ENCODE results near the gene BPTF.
"Not testable (repeated sequence)": the region's sequence is repeated elsewhere in the genome, so short reads cannot be mapped to it uniquely, and the experiment has no call there.

The BPTF gene, protein sequence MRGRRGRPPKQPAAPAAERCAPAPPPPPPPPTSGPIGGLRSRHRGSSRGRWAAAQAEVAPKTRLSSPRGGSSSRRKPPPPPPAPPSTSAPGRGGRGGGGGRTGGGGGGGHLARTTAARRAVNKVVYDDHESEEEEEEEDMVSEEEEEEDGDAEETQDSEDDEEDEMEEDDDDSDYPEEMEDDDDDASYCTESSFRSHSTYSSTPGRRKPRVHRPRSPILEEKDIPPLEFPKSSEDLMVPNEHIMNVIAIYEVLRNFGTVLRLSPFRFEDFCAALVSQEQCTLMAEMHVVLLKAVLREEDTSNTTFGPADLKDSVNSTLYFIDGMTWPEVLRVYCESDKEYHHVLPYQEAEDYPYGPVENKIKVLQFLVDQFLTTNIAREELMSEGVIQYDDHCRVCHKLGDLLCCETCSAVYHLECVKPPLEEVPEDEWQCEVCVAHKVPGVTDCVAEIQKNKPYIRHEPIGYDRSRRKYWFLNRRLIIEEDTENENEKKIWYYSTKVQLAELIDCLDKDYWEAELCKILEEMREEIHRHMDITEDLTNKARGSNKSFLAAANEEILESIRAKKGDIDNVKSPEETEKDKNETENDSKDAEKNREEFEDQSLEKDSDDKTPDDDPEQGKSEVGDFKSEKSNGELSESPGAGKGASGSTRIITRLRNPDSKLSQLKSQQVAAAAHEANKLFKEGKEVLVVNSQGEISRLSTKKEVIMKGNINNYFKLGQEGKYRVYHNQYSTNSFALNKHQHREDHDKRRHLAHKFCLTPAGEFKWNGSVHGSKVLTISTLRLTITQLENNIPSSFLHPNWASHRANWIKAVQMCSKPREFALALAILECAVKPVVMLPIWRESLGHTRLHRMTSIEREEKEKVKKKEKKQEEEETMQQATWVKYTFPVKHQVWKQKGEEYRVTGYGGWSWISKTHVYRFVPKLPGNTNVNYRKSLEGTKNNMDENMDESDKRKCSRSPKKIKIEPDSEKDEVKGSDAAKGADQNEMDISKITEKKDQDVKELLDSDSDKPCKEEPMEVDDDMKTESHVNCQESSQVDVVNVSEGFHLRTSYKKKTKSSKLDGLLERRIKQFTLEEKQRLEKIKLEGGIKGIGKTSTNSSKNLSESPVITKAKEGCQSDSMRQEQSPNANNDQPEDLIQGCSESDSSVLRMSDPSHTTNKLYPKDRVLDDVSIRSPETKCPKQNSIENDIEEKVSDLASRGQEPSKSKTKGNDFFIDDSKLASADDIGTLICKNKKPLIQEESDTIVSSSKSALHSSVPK (N-terminal part only)

DNA sequence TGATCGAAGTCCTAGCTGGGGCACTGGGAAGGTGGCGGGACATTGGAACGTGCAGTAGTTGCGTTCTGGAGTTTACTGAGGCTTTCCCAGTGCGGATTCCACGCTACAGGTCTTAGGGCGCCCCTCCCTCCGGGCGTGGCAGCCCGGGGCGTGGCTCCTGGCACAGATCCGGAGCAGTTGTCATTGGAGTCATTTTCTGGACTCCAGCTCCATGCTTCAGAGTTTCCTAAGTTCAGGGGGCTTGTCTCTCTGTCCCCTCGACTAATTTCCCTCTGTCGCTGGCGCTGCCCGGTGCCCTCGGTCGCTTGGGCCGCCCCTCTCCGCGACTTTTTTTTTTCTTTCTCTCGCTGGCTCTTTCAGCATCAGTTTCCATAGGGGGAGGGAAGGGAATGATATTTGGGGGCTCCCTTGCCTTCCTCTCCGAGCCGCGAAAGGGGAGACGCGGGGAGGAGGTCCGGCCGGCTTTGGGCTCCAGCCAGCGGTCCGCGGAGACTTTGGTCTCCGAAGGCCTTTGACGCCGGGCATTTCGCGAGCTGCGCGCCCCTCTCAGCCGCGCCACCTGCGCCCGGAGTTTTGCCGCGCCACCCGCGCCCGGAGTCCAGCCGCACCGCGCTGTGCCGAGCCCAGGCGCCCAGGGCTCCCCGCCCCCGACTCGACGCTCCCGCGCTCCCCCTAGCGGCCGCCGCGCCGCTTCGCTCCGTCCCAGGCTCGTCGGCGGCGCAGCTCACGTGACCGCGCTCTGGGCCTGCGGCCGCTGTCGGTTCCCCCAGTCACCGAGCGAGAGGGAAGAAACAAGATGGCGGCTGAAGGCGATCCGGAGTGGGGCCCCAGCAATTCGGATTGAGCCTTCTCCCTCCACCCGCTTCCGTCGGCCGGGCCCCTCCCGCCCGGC lies at the start of gene BPTF:
Gene BPTF, plus strand, starts transcription at position 769 of the 892 bp plus-strand sequence. CDS start 222 bp downstream, outside the sequence.
- DNase-seq (ENCODE audit: low read depth, low spot score) = no peak

DNA sequence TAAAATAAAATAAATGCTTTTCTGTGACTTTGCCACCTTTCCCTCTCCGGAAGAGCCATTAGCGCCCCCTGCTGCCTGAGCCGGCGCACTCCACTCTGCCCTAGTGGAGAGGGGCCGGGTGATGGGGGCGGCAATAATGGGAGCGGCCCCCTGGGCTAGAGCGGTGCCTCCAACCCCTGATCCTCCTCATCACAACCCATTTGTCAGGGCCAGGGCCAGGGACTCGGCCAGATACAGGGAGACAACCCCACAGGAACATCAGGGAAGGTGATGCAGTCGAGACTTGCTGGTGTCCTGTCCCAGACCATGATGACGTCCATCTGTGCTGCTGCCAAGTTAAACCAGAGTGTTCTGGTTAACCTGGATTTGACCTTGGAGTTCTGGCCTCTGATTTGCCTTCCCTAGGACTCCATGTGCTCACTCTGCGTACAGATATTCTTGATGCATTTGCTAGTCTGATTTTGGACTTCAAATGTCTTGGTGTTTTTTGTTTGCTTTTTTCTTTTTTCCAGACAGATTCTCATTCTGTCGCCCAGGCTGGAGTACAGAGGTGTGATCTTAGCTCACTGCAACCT lies 46.1 kb upstream of the BPTF start:
- DNase-seq (ENCODE audit: low read depth, low spot score) = no peak

DNA sequence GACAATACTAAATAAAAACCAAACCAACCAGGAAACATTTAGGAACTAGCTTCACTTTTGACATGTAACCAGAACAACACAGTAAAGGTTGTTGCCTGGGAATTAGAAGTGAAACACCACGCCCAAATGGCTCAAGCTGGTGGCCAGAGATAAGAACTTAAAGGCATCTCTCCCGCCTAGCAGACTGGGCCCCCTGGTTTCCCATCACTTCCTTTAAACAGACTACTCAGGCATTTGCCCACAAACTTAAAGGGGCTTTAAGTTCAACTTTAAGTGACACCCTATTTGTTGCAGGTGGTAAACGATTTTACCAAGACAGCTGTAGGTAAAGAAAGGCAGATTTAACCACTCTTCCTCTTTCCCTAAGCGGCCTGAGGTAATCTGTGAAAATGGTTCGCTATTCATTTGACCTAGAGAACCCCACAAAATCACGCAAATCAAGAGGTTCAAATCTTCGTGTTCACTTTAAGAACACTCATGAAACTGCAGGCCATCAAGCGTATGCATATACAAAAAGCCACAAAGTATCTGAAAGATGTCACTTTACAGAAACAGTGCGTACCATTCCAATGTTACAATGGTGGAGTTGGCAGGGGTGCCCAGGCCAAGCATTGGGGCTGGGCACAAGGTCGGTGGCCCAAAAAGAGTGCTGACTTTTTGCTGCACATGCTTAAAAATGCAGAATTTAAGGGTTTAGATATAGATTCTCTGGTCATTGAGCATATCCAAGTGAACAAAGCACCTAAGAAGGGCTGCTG lies 40.8 kb upstream of the BPTF start:
- no peak for DNase-seq (ENCODE audit: low read depth, low spot score)

DNA sequence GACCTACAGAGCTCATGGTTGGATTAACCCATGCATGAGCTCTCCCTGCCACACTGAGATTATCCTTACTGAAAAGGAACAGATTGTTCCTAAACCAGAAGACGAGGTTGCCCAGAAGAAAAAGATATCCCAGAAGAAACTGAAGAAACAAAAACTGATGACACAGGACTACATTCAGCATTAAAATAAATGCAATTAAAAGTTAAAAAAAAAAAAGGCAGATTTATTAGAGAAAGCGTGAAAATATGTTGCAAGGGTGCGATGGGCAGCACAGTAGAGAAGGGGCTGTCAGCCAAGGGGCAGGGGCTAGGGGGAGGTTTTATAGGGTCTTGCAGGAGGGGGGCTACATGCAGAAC lies 40.2 kb upstream of the BPTF start:
- DNase-seq (ENCODE audit: low read depth, low spot score) = no peak

DNA sequence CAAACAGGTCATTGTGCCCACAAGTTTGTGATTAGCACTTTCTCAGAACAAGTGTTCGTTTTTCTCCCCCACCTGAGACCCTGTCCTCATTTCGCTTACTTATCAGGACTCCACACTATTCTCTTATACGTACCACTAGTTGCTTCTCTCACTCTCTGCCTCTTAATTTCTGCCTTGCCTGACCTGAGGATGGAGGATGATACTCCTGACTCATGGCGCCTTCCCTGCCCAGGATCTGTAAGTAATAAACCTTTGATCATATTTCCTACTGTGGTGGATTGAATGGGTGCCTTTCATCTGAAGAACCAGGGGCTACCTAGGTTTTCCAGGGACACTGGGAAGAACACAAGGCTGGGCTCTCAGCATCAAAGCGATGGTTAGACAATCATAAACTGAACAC lies 39.8 kb upstream of the BPTF start:
- no peak for DNase-seq (ENCODE audit: low read depth, low spot score)

DNA sequence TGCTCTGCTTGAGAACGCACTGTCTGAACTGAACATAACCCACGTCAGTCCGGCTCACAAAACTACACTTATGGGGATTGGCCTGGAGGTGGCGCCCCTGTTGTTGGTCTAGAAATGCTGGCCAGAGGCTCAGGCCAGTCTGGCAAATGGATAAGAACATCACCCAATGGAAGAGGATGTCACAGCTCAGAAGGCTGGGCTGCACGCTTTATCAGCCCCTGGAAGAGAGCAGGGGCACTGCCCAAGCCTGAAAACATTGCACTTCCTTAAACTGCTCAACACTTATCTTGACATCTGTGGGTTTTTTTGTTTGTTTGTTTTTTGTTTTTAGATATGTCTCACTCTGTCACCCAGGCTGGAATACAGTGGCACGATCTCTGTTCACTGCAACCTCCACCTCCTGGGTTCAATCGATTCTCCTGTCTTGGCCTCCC lies 24.8 kb upstream of the BPTF start:
- DNase-seq (ENCODE audit: low read depth, low spot score) = peak; percentile 48

DNA sequence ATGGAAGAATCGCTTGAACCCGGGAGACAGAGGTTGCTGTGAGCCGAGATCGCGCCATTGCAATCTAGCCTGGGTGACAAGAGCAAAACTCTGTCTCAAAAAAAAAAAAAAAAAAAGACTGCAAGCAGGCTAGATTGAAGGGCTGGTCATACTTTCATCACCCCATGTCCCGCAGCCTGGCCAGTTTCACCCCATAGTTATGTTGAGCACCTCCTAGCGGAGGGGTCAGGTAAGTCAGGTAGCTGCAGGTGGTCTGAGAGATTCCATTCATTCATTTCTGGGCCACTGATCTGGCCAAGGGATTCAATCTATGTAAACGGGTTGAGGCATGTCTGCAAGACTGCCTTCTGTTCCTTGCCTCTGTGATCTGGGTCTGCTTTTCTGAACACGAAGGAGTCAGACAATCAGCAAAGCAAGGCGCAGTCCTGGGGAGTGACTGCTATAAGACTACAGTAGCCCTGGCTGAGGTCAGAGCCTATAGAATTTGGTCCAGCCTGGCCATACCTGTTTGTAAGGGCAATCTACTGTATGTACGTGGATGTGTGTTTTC lies 23.6 kb upstream of the BPTF start:
- DNase-seq (ENCODE audit: low read depth, low spot score) = no peak

DNA sequence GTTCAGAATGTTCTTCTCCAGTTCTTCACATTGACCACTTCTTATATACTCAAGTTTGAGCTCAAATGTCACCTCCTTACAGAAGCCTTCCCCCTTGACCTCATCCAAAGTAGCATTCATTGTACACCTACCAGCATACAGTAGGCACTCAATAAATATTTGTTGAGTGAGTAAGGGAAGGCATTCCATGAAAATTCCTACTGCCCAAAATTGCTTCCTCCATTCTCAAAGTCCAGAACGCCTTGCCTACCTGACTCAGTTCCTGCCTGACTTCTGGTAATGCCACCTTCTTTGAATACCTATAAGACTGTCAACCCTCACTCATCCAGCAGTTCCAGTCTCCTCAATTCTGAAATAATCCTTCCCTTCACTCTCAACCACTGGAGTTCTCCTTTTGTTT lies 14.8 kb upstream of the BPTF start:
- no peak for DNase-seq (ENCODE audit: low read depth, low spot score)

DNA sequence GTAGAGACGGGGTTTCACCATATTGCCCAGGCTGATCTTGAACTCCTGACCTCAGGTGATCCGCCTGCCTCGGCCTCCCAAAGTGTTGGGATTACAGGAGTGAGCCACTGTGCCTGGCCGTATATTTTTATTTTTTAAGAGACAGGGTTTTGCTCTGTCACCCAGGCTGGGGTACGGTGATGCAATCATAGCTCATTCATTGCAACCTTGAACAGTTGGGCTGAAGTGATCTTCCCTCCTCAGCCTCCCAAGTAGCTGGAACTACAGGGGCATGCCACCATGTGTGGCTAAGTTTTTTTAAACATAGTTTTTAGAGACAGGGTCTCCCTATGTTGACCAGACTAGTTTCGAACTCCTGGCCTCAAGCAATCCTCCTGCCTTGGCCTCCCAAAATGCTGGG lies 12.9 kb upstream of the BPTF start:
- not testable (repeated sequence) for DNase-seq (ENCODE audit: low read depth, low spot score)

DNA sequence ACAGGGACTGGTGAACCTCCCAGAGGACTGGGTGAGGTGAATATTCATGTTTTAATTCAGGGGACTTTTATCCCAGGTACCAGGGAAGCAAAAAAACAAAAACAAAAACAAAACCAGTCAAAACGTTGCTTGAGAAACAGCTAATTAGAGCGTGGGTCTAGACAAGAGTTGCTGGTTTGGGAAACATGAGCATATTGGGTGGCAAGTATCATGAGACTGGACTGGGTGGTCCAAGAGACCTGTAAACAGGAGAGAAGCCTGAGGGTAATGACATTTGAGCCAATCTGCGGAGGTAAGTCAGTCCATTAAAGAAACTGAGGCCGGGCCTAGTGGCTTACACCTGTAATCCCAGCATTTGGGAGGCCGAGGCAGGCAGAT lies 11.5 kb upstream of the BPTF start:
- DNase-seq (ENCODE audit: low read depth, low spot score) = no peak

DNA sequence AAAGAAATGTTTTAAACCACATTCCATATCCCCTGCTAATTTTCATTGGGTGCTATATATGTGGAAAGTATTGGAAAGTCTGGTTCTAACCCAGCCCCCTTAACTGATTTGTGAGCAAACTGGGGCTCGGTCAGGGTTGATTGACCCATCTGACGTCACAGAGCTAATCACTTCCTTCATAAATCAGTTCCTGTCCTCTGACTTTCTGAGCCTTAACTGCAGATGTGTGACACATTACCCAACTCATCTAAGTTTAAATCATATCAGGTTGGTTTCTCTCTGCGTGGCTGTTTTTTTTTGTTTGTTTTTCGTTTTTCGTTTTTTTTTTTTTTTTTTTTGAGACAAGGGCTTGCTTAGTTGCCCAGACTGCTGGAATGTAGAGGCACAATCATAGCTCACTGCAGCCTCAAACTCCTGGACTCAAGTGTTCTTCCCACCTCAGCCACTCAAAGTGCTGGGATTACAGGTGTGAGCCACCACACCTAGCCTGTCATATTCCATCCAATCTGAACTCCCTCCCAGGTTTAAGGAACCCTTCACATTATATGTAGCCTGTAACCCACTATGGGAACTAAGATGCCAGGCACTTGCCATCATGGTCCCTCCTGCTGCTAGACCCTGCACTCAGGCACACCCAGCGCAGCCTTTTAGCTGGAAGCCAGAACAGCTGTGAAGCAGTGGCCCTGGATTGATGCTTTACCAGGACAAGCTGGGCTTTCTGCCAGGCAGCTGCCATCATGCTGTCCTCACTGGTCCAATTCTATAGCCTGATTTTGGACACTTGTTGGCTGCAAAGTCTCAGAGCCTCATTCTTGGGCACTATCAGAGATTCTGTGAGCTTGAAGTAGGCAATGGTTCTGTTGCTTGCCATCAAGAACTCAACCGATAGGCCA lies 6.9 kb upstream of the BPTF start:
- no peak for DNase-seq (ENCODE audit: low read depth, low spot score)

DNA sequence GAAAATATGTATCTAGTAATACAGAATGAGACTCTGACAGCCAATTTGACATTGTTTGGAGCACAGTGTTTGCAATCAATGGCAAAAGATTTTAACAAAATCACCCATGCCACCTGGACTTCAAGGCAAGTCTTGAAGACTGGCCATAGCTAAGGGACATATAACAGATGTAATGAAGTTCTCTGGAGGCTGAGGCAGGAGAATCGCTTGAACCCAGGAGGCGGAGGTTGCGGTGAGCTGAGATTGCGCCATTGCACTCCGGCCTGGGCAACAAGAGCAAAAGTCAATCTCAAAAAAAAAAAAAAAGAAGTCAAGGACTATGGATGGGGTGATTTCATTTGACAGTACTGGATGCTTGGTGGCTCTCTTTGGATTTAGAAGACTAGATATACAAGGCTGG lies 5.6 kb upstream of the BPTF start:
- no peak for DNase-seq (ENCODE audit: low read depth, low spot score)

DNA sequence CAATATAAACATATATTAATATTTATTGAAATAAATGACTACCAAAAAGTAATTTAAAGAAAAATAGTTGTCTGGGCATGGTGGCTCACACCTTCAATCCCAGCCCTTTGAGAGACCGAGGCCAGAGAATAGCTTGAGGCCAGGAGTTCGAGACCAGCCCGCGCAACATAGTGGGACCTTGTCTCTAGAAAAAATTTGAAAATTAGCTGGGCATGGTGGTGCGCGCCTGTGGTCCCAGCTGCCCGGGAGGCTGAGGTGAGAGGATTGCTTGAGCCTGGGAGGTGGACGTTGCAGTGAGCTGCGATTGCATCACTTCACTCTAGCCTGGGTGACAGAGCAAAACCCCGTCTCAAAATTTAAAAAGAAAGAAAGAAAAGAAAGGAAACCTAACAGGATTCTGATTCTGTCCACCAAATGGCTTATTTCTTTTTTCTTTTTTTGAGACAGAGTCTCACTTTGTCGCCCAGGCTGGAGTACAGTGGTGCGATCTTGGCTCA lies 3.4 kb upstream of the BPTF start:
- no peak for DNase-seq (ENCODE audit: low read depth, low spot score)

DNA sequence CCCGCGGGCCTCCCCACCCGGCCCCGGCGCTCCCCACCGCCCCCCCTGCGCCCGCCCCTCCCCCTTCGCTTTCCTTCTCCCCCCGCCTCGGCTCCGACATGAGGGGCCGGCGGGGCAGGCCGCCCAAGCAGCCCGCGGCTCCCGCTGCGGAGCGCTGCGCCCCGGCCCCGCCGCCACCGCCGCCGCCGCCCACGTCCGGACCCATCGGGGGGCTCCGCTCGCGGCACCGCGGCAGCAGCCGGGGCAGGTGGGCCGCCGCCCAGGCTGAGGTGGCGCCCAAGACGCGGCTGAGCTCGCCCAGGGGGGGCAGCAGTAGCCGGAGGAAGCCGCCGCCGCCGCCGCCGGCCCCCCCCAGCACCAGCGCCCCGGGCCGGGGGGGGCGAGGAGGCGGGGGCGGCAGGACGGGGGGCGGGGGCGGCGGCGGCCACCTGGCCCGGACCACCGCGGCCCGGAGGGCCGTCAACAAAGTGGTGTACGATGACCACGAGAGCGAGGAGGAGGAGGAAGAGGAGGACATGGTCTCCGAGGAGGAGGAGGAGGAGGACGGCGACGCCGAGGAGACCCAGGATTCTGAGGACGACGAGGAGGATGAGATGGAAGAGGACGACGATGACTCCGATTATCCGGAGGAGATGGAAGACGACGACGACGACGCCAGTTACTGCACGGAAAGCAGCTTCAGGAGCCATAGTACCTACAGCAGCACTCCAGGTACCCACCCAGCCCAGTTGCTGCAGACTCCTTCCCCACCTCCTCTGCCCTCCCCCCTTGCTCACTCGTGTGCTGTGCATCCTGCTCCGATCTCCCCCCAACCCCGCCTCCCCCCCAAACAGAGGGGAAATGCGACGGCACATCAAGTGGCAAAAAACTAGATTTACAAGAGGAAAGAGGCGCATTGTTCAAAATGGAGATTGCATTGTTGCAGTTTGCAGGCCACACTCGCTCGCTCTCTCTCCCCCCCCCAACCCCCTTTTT lies 611 bp downstream of the BPTF start:
- DNase-seq (ENCODE audit: low read depth, low spot score) = not testable (repeated sequence)

DNA sequence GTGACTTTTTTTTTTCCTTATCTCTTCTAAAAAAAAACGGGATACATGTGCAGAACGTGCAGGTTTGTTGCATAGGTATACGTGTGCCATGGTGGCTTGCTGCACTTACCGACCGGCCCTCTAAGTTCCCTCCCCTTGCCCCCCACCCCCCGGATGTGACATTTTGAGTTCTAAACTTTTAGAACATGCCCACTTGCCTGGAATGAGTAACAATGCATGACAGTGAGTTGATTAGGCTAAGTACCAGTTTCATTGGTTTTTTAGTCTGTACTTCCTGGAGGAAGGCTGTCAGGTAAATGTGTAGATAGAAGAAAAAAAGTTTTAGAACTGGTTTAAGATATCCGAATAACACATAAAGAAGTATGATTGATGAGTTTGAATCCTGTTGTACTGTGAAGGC lies 4.0 kb downstream of the BPTF start:
- DNase-seq (ENCODE audit: low read depth, low spot score) = no peak

DNA sequence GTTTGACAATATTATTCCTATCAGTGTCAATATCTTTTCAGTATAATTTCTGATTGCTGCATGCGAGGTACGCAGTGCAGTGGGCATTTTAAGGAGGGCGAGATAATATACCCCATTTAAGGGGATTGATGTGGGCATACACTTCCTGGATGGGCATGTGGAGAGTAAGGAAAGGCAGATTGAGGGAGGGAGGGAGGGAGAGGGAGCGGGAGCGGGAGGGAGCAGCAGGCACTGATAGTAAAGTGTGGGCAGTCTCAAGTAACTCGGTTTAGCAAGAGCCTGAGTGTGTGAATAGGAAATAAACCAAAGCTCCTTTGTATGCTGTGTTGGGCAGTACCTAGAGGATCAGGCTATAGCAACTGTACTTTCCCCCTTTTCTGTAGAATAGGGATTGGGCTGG lies 5.1 kb downstream of the BPTF start:
- DNase-seq (ENCODE audit: low read depth, low spot score) = no peak

DNA sequence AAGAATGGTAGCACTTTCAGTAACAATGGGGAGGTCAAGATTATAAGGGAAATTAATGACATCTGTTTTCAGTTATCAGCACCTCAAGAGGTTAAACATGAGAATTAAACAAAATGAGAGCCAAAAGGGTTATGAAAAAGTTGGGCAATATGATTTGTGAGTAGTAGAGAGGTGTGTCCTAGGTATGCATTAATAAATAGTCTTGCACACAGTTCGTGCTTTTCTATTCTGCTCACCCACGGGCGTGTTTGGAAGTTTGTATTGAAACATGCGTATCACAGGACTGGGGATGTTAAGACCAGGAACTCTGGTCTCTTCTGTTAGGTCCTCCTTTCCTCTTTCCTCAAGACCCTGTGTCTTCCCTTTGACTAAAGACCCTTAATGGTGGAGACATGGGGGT lies 6.0 kb downstream of the BPTF start:
- no peak for DNase-seq (ENCODE audit: low read depth, low spot score)
